Measurements from ENCODE around the gene DAGLA. TPM values are rescaled to one million over a fixed set of nuclear protein-coding genes. Genes with fewer than 3 reads are reported as not detected.

The DAGLA gene
- total and polyA plus RNA-seq, 2 experiments from 2014 or later, result 7.4 to 8.9 TPM

- Histone ChIP-seq H3K27me3 (no peaks in the 10 kb centered on the region), H3K36me3 (replicated peaks; ENCODE audit: insufficient read depth, low read depth) (no peaks in the 10 kb centered on the region), H2AFZ (no peak overlapping the region), H3K79me2 (no peaks in the 10 kb centered on the region), H3K27ac (no peak overlapping the region), H3K9me2 (replicated peaks; ENCODE audit: insufficient read depth) (no peaks in the 10 kb centered on the region), H4K20me1 (ENCODE audit: insufficient read depth, poor library complexity, severe bottlenecking) (no peaks in the 10 kb centered on the region), H3K4me1 (ENCODE audit: insufficient read depth) (no peaks in the 10 kb centered on the region), H3K9me3 (ENCODE audit: low read depth) (no peaks in the 10 kb centered on the region), H3K4me3 (no peak overlapping the region), H3K4me2 (no peak overlapping the region)
- TF ChIP-seq EZH2phosphoT487 (IDR thresholded peaks at IDR 0.05; ENCODE audit: low read depth, severe bottlenecking, unreplicated experiment) (no peak), EZH2 (IDR thresholded peaks at IDR 0.05; ENCODE audit: borderline replicate concordance) (no peak)
- TF ChIP-seq, protein P1, sequence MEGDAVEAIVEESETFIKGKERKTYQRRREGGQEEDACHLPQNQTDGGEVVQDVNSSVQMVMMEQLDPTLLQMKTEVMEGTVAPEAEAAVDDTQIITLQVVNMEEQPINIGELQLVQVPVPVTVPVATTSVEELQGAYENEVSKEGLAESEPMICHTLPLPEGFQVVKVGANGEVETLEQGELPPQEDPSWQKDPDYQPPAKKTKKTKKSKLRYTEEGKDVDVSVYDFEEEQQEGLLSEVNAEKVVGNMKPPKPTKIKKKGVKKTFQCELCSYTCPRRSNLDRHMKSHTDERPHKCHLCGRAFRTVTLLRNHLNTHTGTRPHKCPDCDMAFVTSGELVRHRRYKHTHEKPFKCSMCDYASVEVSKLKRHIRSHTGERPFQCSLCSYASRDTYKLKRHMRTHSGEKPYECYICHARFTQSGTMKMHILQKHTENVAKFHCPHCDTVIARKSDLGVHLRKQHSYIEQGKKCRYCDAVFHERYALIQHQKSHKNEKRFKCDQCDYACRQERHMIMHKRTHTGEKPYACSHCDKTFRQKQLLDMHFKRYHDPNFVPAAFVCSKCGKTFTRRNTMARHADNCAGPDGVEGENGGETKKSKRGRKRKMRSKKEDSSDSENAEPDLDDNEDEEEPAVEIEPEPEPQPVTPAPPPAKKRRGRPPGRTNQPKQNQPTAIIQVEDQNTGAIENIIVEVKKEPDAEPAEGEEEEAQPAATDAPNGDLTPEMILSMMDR (IDR thresholded peaks at IDR 0.05; ENCODE audit: poor library complexity), result no peak
- WGBS (ENCODE audit: low lambda C conversion rate, missing lambda C conversion rate), result 94% methylated on average over 5 of the region's 5 CpGs
- no peak for DNase-seq (ENCODE audit: low spot score)
These were observed 101.4 kb downstream of the DAGLA start for GRCh38 chr11:61781585-61781984.

GRCh38 chr11:61782299-61782698, 102.1 kb downstream of the DAGLA start:
- Histone ChIP-seq H3K4me2 (no peak overlapping the region), H3K4me1 (ENCODE audit: insufficient read depth) (no peaks in the 10 kb centered on the region), H4K20me1 (ENCODE audit: insufficient read depth, poor library complexity, severe bottlenecking) (no peaks in the 10 kb centered on the region), H3K27ac (no peak overlapping the region), H3K9me3 (ENCODE audit: low read depth) (no peaks in the 10 kb centered on the region), H3K79me2 (no peaks in the 10 kb centered on the region), H3K4me3 (no peak overlapping the region), H3K36me3 (replicated peaks; ENCODE audit: insufficient read depth, low read depth) (no peaks in the 10 kb centered on the region), H2AFZ (no peak overlapping the region), H3K9me2 (replicated peaks; ENCODE audit: insufficient read depth) (no peaks in the 10 kb centered on the region), H3K27me3 (no peaks in the 10 kb centered on the region)
- TF ChIP-seq, protein P1 (IDR thresholded peaks at IDR 0.05; ENCODE audit: poor library complexity), result no peak
- no peak for TF ChIP-seq EZH2 (IDR thresholded peaks at IDR 0.05; ENCODE audit: borderline replicate concordance)
- TF ChIP-seq EZH2phosphoT487 (IDR thresholded peaks at IDR 0.05; ENCODE audit: low read depth, severe bottlenecking, unreplicated experiment), result no peak
- WGBS (ENCODE audit: low lambda C conversion rate, missing lambda C conversion rate), result 86% methylated on average over 3 of the region's 3 CpGs
- DNase-seq (ENCODE audit: low spot score), result no peak

DNA sequence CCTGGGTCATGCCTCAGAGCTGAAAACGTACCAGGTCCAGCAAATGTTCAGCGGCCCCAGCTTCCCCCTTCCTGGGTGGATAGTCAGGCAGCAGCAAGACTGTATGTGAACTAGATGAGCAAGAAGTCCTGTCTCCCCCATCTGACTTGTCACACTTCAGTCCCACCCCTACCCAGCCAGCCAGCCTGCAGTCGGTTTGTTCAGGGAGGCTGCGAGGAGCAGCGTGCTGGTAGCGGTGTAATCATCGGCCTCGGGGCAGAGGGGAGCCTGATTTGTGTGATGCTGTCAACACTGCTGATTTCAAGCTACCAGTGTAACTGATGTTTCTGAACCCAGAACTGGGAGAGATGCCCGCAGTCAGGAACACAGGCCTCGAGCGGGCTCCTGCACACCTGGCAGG, 102.7 kb downstream of the DAGLA start:
- H3K9me3 ChIP-seq (ENCODE audit: low read depth), result no peaks in the 10 kb centered on the region
- no peaks in the 10 kb centered on the region for H4K20me1 ChIP-seq (ENCODE audit: insufficient read depth, poor library complexity, severe bottlenecking)
- TF ChIP-seq, protein P1 (IDR thresholded peaks at IDR 0.05; ENCODE audit: poor library complexity), result no peak
- TF ChIP-seq EZH2phosphoT487 (IDR thresholded peaks at IDR 0.05; ENCODE audit: low read depth, severe bottlenecking, unreplicated experiment) (no peak), EZH2 (IDR thresholded peaks at IDR 0.05; ENCODE audit: borderline replicate concordance) (no peak)
- no peak for DNase-seq (ENCODE audit: low spot score)
- H3K79me2 ChIP-seq, result no peaks in the 10 kb centered on the region
- H3K4me3 ChIP-seq, result no peak overlapping the region
- no peak overlapping the region for H3K4me2 ChIP-seq
- no peaks in the 10 kb centered on the region for H3K4me1 ChIP-seq (ENCODE audit: insufficient read depth)
- H3K36me3 ChIP-seq (replicated peaks; ENCODE audit: insufficient read depth, low read depth), result no peaks in the 10 kb centered on the region
- no peak overlapping the region for H3K27ac ChIP-seq
- H2AFZ ChIP-seq, result no peak overlapping the region
- no peaks in the 10 kb centered on the region for H3K27me3 ChIP-seq
- H3K9me2 ChIP-seq (replicated peaks; ENCODE audit: insufficient read depth), result no peaks in the 10 kb centered on the region
- WGBS (ENCODE audit: low lambda C conversion rate, missing lambda C conversion rate), result 69% methylated on average over 11 of the region's 11 CpGs

All from hepatocyte (in vitro differentiated cells).